HCT116 (cell line): ENCODE data around the gene RPS2. TPM values are rescaled to one million over a fixed set of nuclear protein-coding genes. Genes with fewer than 3 reads are reported as not detected.

Experiments used
- ATAC-seq: fragments of 200-7000 bp; cut with Tn5 transposase; 2 replicates; pipeline ENCODE4 v1.9.1; 2020; ENCODE audit warnings: mild to moderate bottlenecking, moderate library complexity
- BruUV-seq: library from RNA; stranded (reverse); fragments of 400-500 nt; replicated peaks from 2 replicates; lab custom pipeline; 2021; lab: Mats Ljungman, UMichigan
- CTCF ChIA-PET: fragments of 300-600 bp; sonication (Branson Sonifier 250); formaldehyde crosslinking; loops from one replicate; lab custom pipeline; 2021; ENCODE audit warnings: antibody characterized with exemption; lab: Charles Lee
- POLR2A ChIA-PET: fragments of 300-600, 350-600 bp; sonication (Branson Sonifier 250); formaldehyde crosslinking; loops from one replicate; lab custom pipeline; 2021; ENCODE audit warnings: antibody characterized with exemption; lab: Charles Lee
- RAD21 ChIA-PET, 2 experiments: fragments of 300-600 bp; sonication (Branson Sonifier 250); formaldehyde crosslinking; loops; one replicate each; lab custom pipeline; 2023; ENCODE audit warnings: low total read pairs in 2 of 2; ENCODE audit not compliant: uncharacterized antibody in 2 of 2, unreplicated experiment in 2 of 2, low non-redundant PET in 1 of 2; lab: Charles Lee
- DNase-seq: peaks from one replicate; pipeline ENCODE4 v3.0.0-alpha.2; 2010; ENCODE audit warnings: low read depth, low spot score
- H2AFZ ChIP-seq: fragments of 200-600 bp; shearing (Covaris generic), sonication (generic); 2 replicates; pipeline ENCODE4 v1.6.1; 2017; ENCODE audit warnings: low read depth, mixed run types, mixed read lengths, antibody characterized with exemption, low read length; ENCODE audit not compliant: poor library complexity, severe bottlenecking
- H3K27ac ChIP-seq: 2 replicates; pipeline ENCODE4 v1.5.1; 2012; ENCODE audit warnings: low read depth, low read length
- H3K27me3 ChIP-seq: fragments of 200-600 bp; sonication (generic); 2 replicates; pipeline ENCODE4 v1.6.1; 2016; ENCODE audit warnings: mixed run types, low read length, mixed read lengths; ENCODE audit not compliant: insufficient read depth
- H3K36me3 ChIP-seq, 2 experiments: fragments of 200-500 bp in 1 of 2; fragments of 200-600 bp in 1 of 2; sonication (Bioruptor generic) in 1 of 2; sonication (generic) in 1 of 2; 2 replicates each; pipeline versions ENCODE4 v1.5.1 to v1.6.1; 2014 to 2016; ENCODE audit warnings: low read length in 2 of 2, inconsistent platforms in 1 of 2, mixed read lengths in 1 of 2, mixed run types in 1 of 2; ENCODE audit not compliant: insufficient read depth in 2 of 2, control insufficient read depth in 1 of 2
- H3K4me1 ChIP-seq, 2 experiments: fragments of 200-600 bp in 1 of 2; sonication (generic) in 1 of 2; 2 replicates each; pipeline versions ENCODE4 v1.5.1 to v1.6.1; 2012 to 2017; ENCODE audit warnings: low read length in 2 of 2, inconsistent platforms in 1 of 2, mild to moderate bottlenecking in 1 of 2, mixed read lengths in 1 of 2, mixed run types in 1 of 2, moderate library complexity in 1 of 2; ENCODE audit not compliant: insufficient read depth in 2 of 2, control insufficient read depth in 1 of 2
- H3K4me2 ChIP-seq: fragments of 200-600 bp; sonication (generic); 2 replicates; pipeline ENCODE4 v1.6.1; 2017; ENCODE audit warnings: mixed run types, low read length, mixed read lengths
- H3K4me3 ChIP-seq, 2 experiments: fragments of 200-600 bp in 1 of 2; sonication (generic) in 1 of 2; replicated peaks in 1 of 2; 2 replicates each; pipeline ENCODE4 v1.5.1; 2011 to 2016; ENCODE audit warnings: low read length in 2 of 2, control low read depth in 1 of 2, low read depth in 1 of 2, mild to moderate bottlenecking in 1 of 2, mixed read lengths in 1 of 2, mixed run types in 1 of 2
- H3K79me2 ChIP-seq: fragments of 200-600 bp; sonication (generic); 2 replicates; pipeline ENCODE4 v1.6.1; 2017; ENCODE audit warnings: mild to moderate bottlenecking, mixed run types, low read length, moderate library complexity, mixed read lengths; ENCODE audit not compliant: insufficient read depth
- H3K9ac ChIP-seq: fragments of 200-600 bp; sonication (generic); 2 replicates; pipeline ENCODE4 v1.6.1; 2016; ENCODE audit warnings: low read length, mixed read lengths
- H3K9me2 ChIP-seq: fragments of 200-600 bp; sonication (generic), shearing (Covaris generic); 2 replicates; pipeline ENCODE4 v1.6.1; 2017; ENCODE audit warnings: mixed run types, mild to moderate bottlenecking, moderate library complexity; ENCODE audit not compliant: insufficient read depth
- H3K9me3 ChIP-seq, 2 experiments: fragments of 200-500 bp in 1 of 2; fragments of 200-600 bp in 1 of 2; sonication (Bioruptor generic) in 1 of 2; sonication (generic) in 1 of 2; 2 replicates each; pipeline ENCODE4 v1.6.1; 2014 to 2017; ENCODE audit warnings: low read length in 2 of 2, mixed read lengths in 2 of 2, inconsistent platforms in 1 of 2, low read depth in 1 of 2, mild to moderate bottlenecking in 1 of 2, mixed run types in 1 of 2, moderate library complexity in 1 of 2; ENCODE audit not compliant: control insufficient read depth in 1 of 2, insufficient read depth in 1 of 2
- H4K20me1 ChIP-seq: fragments of 200-600 bp; sonication (generic), shearing (Covaris generic); 2 replicates; pipeline ENCODE4 v1.6.1; 2017; ENCODE audit warnings: mixed run types, mild to moderate bottlenecking, moderate library complexity; ENCODE audit not compliant: insufficient read depth
- CEBPB ChIP-seq: IDR thresholded peaks from 2 replicates; pipeline ENCODE4 v1.6.1; 2012; ENCODE audit warnings: low read depth
- ELF1 ChIP-seq: IDR thresholded peaks from 2 replicates; pipeline ENCODE4 v1.6.1; 2012; ENCODE audit warnings: low read depth, borderline replicate concordance
- EZH2 ChIP-seq: fragments of 200-600 bp; sonication (generic); IDR thresholded peaks from 2 replicates; pipeline ENCODE4 v1.6.1; 2017; ENCODE audit warnings: antibody characterized with exemption, mixed run types
- EZH2phosphoT487 ChIP-seq: fragments of 200-600 bp; IDR thresholded peaks from 2 replicates; pipeline ENCODE4 v1.6.1; 2018; ENCODE audit warnings: antibody characterized with exemption, borderline replicate concordance
- FOSL1 ChIP-seq: IDR thresholded peaks from 2 replicates; pipeline ENCODE4 v1.6.1; 2012; ENCODE audit warnings: low read depth
- POLR2AphosphoS5 ChIP-seq: IDR thresholded peaks from 2 replicates; pipeline ENCODE4 v1.6.1; 2011; ENCODE audit warnings: mild to moderate bottlenecking, low read depth, low read length, moderate library complexity
- SIN3A ChIP-seq: IDR thresholded peaks from 2 replicates; pipeline ENCODE4 v1.6.1; 2012; ENCODE audit warnings: low read depth
- TCF7L2 ChIP-seq: IDR thresholded peaks from 2 replicates; pipeline ENCODE4 v1.7.0; 2011; ENCODE audit warnings: borderline replicate concordance, inconsistent platforms; ENCODE audit not compliant: insufficient read depth, insufficient read length; ENCODE audit errors: extremely low read depth
- YY1 ChIP-seq: IDR thresholded peaks from 2 replicates; pipeline ENCODE4 v1.6.1; 2011; ENCODE audit warnings: low read length, low read depth, moderate library complexity, mild to moderate bottlenecking; ENCODE audit not compliant: insufficient replicate concordance; ENCODE audit errors: extremely low read depth
- ZBTB33 ChIP-seq: IDR thresholded peaks from 2 replicates; pipeline ENCODE4 v1.6.1; 2011; ENCODE audit warnings: mild to moderate bottlenecking, low read length, moderate library complexity; ENCODE audit not compliant: insufficient replicate concordance; ENCODE audit errors: extremely low read depth
- ZFX ChIP-seq: fragments of 450-650 bp; IDR thresholded peaks from 2 replicates; pipeline ENCODE4 v1.6.1; 2017
- ZNF274 ChIP-seq: fragments of 200-500 bp; sonication (Bioruptor generic); IDR thresholded peaks from 2 replicates; pipeline ENCODE4 v1.6.1; 2014; ENCODE audit warnings: mild to moderate bottlenecking, low read depth, low read length, inconsistent platforms
- intact Hi-C: fragments of 100-400 bp; cut with micrococcal nuclease; formaldehyde crosslinking; loops from 2 replicates; pipeline ENCODE4 v1.10.0; 2022
- total RNA-seq: library from RNA; stranded (reverse); gene quantifications from one replicate; pipeline ENCODE4 v1.2.1, GENCODE V29; 2021; ENCODE audit not compliant: unreplicated experiment
- TF ChIP-seq, protein P1 (sequence below): IDR thresholded peaks from 2 replicates; pipeline ENCODE4 v1.6.1; 2012; ENCODE audit warnings: low read depth
- TF ChIP-seq, protein P2 (sequence below): IDR thresholded peaks from 2 replicates; pipeline ENCODE4 v1.6.1; 2012

Gene RPS2
- total RNA-seq, 1 experiment from 2014 or later: 6,265 TPM

GRCh38 chr16:1990351-1991134 lies 25.9 kb upstream of the RPS2 start:
- H2AFZ ChIP-seq: no peak overlapping the region
- H3K4me1 ChIP-seq: peaks cover 13 to 38% of the 10 kb centered on the region in 2 experiments
- peaks cover 6 to 14% of the 10 kb centered on the region in 2 experiments; a peak in 2 of 4 replicates for H3K36me3 ChIP-seq
- ChIA-PET POLR2A (no interaction called here), RAD21 (no interaction called here), CTCF (no interaction called here)
- H3K9ac ChIP-seq: peak overlapping the region; percentile 57
- peak overlapping the region; percentile 65 for H3K27ac ChIP-seq
- H3K9me3 ChIP-seq: no peaks in the 10 kb centered on the region
- peak overlapping the region; percentile 67 for H3K4me2 ChIP-seq
- no peaks in the 10 kb centered on the region for H3K27me3 ChIP-seq
- H4K20me1 ChIP-seq: no peaks in the 10 kb centered on the region
- ATAC-seq: peak; percentile 53
- H3K9me2 ChIP-seq: no peaks in the 10 kb centered on the region
- DNase-seq: no peak
- peak overlapping the region; percentile 53 to 60 for H3K4me3 ChIP-seq
- TSS peak; percentile 39 for BruUV-seq
- H3K79me2 ChIP-seq: peaks cover 7% of the 10 kb centered on the region; the same call in 1 of the 2 replicates
- TF ChIP-seq ZBTB33 (no peak), CEBPB (no peak), ZFX (no peak), EZH2 (no peak), SIN3A (no peak), POLR2AphosphoS5 (peak; percentile 48; the same call in 1 of the 2 replicates), EZH2phosphoT487 (no peak), YY1 (no peak), ZNF274 (no peak), TCF7L2 (peak; percentile 25), FOSL1 (no peak), ELF1 (no peak)
- TF ChIP-seq, protein P1, sequence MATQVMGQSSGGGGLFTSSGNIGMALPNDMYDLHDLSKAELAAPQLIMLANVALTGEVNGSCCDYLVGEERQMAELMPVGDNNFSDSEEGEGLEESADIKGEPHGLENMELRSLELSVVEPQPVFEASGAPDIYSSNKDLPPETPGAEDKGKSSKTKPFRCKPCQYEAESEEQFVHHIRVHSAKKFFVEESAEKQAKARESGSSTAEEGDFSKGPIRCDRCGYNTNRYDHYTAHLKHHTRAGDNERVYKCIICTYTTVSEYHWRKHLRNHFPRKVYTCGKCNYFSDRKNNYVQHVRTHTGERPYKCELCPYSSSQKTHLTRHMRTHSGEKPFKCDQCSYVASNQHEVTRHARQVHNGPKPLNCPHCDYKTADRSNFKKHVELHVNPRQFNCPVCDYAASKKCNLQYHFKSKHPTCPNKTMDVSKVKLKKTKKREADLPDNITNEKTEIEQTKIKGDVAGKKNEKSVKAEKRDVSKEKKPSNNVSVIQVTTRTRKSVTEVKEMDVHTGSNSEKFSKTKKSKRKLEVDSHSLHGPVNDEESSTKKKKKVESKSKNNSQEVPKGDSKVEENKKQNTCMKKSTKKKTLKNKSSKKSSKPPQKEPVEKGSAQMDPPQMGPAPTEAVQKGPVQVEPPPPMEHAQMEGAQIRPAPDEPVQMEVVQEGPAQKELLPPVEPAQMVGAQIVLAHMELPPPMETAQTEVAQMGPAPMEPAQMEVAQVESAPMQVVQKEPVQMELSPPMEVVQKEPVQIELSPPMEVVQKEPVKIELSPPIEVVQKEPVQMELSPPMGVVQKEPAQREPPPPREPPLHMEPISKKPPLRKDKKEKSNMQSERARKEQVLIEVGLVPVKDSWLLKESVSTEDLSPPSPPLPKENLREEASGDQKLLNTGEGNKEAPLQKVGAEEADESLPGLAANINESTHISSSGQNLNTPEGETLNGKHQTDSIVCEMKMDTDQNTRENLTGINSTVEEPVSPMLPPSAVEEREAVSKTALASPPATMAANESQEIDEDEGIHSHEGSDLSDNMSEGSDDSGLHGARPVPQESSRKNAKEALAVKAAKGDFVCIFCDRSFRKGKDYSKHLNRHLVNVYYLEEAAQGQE: no peak
- TF ChIP-seq, protein P2, sequence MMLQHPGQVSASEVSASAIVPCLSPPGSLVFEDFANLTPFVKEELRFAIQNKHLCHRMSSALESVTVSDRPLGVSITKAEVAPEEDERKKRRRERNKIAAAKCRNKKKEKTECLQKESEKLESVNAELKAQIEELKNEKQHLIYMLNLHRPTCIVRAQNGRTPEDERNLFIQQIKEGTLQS: no peak
- intact Hi-C loops: no loop called here
